Measurements from ENCODE around the gene PNPT1. TPM values are rescaled to one million over a fixed set of nuclear protein-coding genes. Genes with fewer than 3 reads are reported as not detected.

Gene PNPT1
- total and polyA plus RNA-seq, 2 of the 8 experiments (the other 6 are each of a cell fraction or from before 2014, with no cell fraction given) = 8.3 to 40.2 TPM

GRCh38 chr2:55649211-55649610 is 44.4 kb downstream of the PNPT1 start:
- H3K9me3 ChIP-seq (ENCODE audit: insufficient read depth in 2 of 2, low read depth in 1 of 2, low read length in 1 of 2) = no peaks in the 10 kb centered on the region
- H3K27ac ChIP-seq (ENCODE audit: low read depth, low read length) = no peak overlapping the region
- H3K79me1 ChIP-seq (ENCODE audit: low read depth, low read length) = no peaks in the 10 kb centered on the region
- no peak overlapping the region for H3K14ac ChIP-seq (ENCODE audit: insufficient read length)
- no peak overlapping the region for H3K23ac ChIP-seq (ENCODE audit: insufficient read length)
- no peak overlapping the region for H4K91ac ChIP-seq (replicated peaks; ENCODE audit: insufficient read length, low read length)
- no peaks in the 10 kb centered on the region for H3K79me2 ChIP-seq (ENCODE audit: control insufficient read depth in 1 of 2, insufficient read depth in 2 of 2, low read length in 2 of 2)
- H3K56ac ChIP-seq (replicated peaks; ENCODE audit: insufficient read length, low read depth, low read length) = no peak overlapping the region
- no peaks in the 10 kb centered on the region for H4K20me1 ChIP-seq (replicated peaks in 1 of 2; ENCODE audit: control insufficient read depth in 1 of 2, insufficient read depth in 2 of 2, low read length in 2 of 2)
- no peak overlapping the region for H4K5ac ChIP-seq (ENCODE audit: insufficient read length, low read depth, low read length)
- no peak overlapping the region for H3K4ac ChIP-seq (replicated peaks; ENCODE audit: insufficient read length, low read depth, low read length)
- H3K27me3 ChIP-seq (replicated peaks in 1 of 4; ENCODE audit: control insufficient read depth in 3 of 4, extremely low read depth in 1 of 4, insufficient read depth in 3 of 4, low read length in 3 of 4) = no peaks in the 10 kb centered on the region
- H2BK20ac ChIP-seq (ENCODE audit: low read length) = no peak overlapping the region
- no peaks in the 10 kb centered on the region for H3K4me1 ChIP-seq (replicated peaks in 1 of 4; ENCODE audit: control insufficient read depth in 3 of 4, insufficient read depth in 4 of 4, low read length in 3 of 4)
- no peak for FAIRE-seq
- H2BK15ac ChIP-seq (ENCODE audit: low read length) = no peak overlapping the region
- no peak overlapping the region for H2AK5ac ChIP-seq (ENCODE audit: low read depth, low read length)
- no peak overlapping the region for H3K9ac ChIP-seq (replicated peaks in 1 of 4; ENCODE audit: extremely low read depth in 1 of 4, low read depth in 3 of 4, low read length in 3 of 4)
- TF ChIP-seq CHD1 (IDR thresholded peaks at IDR 0.05; ENCODE audit: low read depth, low read length) (no peak), JUND (IDR thresholded peaks at IDR 0.05; ENCODE audit: low read length) (no peak)
- H2BK120ac ChIP-seq (replicated peaks; ENCODE audit: low read depth, low read length) = no peak overlapping the region
- WGBS, 2 experiments (ENCODE audit: extremely low coverage in 1 of 2, insufficient coverage in 1 of 2, insufficient read length in 1 of 2, insufficient replicate concordance in 2 of 2, low coverage in 1 of 2, low lambda C conversion rate in 2 of 2, missing lambda C conversion rate in 1 of 2) = 95% methylated on average over 1 of the region's 1 CpG; no CpG with 5 or more reads in 1 of the 2 experiments
- DNase-seq (ENCODE audit: low read depth in 1 of 2, low spot score in 2 of 2) = no peak
- no peak overlapping the region for H3K18ac ChIP-seq (ENCODE audit: extremely low read depth, low read length)
- ChIA-PET CTCF (ENCODE audit: partially characterized antibody) (interaction anchor here (1.5 kb wide), 1 partner anchor 20 kb away, joined by 3 read pairs; no protein-coding TSS in a partner anchor), POLR2A (ENCODE audit: partially characterized antibody) (no interaction called here)
- no peak overlapping the region for H4K8ac ChIP-seq (ENCODE audit: extremely low read depth, insufficient read depth, low read length)
- no peak overlapping the region for H3K4me3 ChIP-seq (ENCODE audit: extremely low read depth in 1 of 4, insufficient read depth in 2 of 4, low read depth in 3 of 4, low read length in 4 of 4)
- no peak overlapping the region for H3K4me2 ChIP-seq (ENCODE audit: insufficient read depth in 1 of 2, low read depth in 2 of 2, low read length in 2 of 2)
- no peak overlapping the region for H2BK12ac ChIP-seq (ENCODE audit: low read depth, low read length)
- H2BK5ac ChIP-seq (ENCODE audit: low read depth, low read length) = no peak overlapping the region
- peaks cover 4 to 44% (median 26%) of the 10 kb centered on the region in 4 experiments; a peak in 7 of 8 replicates for H3K36me3 ChIP-seq (ENCODE audit: control insufficient read depth in 2 of 4, insufficient read depth in 4 of 4, low read length in 3 of 4)
- no peaks in the 10 kb centered on the region for H3K23me2 ChIP-seq (ENCODE audit: low read depth, low read length)
- no peak overlapping the region for H2AFZ ChIP-seq (ENCODE audit: low read length)
